Stimulated activated naive B cell treated with anti-CD40 and anti-IgM and Interleukin-4, amounts not matched to agents 10 μg/mL and 1 μg/mL and 100 μg/mL, for 72 hours (primary cell): ENCODE results near the gene PDGFD.

Experiments used
- ATAC-seq, 2 donors: fragments of 150-1000 bp; cut with Tn5 transposase; replicated peaks; 2 replicates each; pipeline ENCODE4 v1.10.0; 2021; ENCODE audit warnings: moderate library complexity in 1 of 2
- DNase-seq: peaks from one replicate; pipeline ENCODE4 v3.0.0; 2021
- H3K27ac Mint-ChIP-seq: one replicate; pipeline ENCODE4 v1.8.0; 2022; ENCODE audit warnings: mild to moderate bottlenecking, mixed read lengths
- H3K27me3 Mint-ChIP-seq, 2 donors: one replicate each; pipeline ENCODE4 v1.8.0; 2022; ENCODE audit warnings: mixed read lengths in 2 of 2
- H3K36me3 Mint-ChIP-seq, 2 donors: one replicate each; pipeline ENCODE4 v1.8.0; 2022; ENCODE audit warnings: mixed read lengths in 2 of 2, mild to moderate bottlenecking in 1 of 2
- H3K4me1 Mint-ChIP-seq, 2 donors: one replicate each; pipeline ENCODE4 v1.8.0; 2022; ENCODE audit warnings: mixed read lengths in 2 of 2, mild to moderate bottlenecking in 1 of 2
- H3K4me3 Mint-ChIP-seq, 2 donors: one replicate each; pipeline ENCODE4 v1.8.0; 2022; ENCODE audit warnings: mild to moderate bottlenecking in 2 of 2, mixed read lengths in 2 of 2, moderate library complexity in 1 of 2
- H3K9me3 Mint-ChIP-seq, 2 donors: one replicate each; pipeline ENCODE4 v1.8.0; 2022; ENCODE audit warnings: mixed read lengths in 2 of 2, mild to moderate bottlenecking in 1 of 2

Gene PDGFD

DNA sequence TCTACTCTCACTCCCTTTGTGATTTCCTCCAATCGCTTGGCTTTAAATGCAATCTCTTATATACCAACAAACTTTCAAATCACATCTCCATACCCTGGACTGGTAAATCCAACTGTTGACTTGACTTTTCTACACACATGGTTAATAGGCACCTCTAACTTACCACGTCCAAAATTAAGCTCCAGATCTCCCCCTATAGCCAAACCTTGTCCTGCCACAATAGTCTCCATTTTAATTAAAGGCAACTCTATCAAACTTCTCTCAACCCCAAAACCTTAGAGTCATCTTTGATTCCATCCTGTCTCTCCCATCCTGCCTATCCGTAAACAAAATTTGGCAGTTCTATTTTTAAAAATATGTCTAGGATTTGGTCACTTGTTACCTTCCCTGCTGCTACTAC lies 269.3 kb downstream of the PDGFD start:
- Mint-ChIP-seq H3K9me3 (peaks cover 7 to 9% of the 10 kb centered on the region in 2 donors), H3K4me3 (no peak overlapping the region), H3K4me1 (peaks cover 18 to 33% of the 10 kb centered on the region in 2 donors), H3K27me3 (peaks cover 6 to 19% of the 10 kb centered on the region in 2 donors), H3K27ac (no peak overlapping the region), H3K36me3 (no peaks in the 10 kb centered on the region)
- no peak for ATAC-seq
- DNase-seq = no peak

DNA sequence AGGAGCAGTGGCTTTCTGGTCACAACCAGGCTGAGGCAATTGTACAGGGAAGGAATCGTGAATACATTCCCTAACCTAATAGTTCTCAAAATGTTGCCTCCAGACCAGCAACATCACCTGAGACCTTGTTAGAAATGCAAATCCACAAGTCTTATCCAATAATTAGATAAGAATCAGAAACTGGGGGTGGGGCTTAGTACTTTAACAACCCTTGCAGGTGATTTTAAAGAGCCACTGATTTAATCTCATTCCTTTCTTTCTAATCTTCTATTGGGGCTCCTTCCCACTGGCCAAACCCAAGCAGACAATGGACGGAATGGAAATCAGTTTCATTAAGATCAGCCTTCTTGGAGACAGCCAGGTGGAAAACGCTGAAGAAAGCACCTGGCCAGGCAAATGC lies 269.9 kb downstream of the PDGFD start:
- Mint-ChIP-seq H3K27ac (no peak overlapping the region), H3K9me3 (peaks cover 7 to 9% of the 10 kb centered on the region in 2 donors), H3K4me3 (no peak overlapping the region), H3K4me1 (peaks cover 15 to 29% of the 10 kb centered on the region in 2 donors), H3K36me3 (no peaks in the 10 kb centered on the region), H3K27me3 (peaks cover 6 to 19% of the 10 kb centered on the region in 2 donors)
- DNase-seq (no peak), ATAC-seq (no peak)

DNA sequence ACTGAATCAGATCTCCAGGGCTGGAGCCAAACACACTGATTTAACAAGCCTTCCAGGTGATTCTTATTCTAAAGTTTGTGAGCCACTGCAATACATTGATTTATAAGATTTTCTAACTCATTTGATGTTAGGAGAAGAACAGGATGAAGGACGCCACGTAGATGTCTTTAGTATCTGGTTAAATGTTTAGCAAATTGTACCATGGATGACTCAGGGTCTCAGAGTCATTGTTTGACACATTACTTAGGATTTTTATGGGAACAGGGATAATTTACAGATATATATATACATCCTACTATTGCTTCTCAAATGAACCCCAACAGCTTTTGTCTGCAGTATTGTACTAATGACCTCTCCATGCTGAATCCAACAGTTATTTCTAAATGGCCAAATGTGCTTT lies 270.6 kb downstream of the PDGFD start:
- ATAC-seq = no peak

DNA sequence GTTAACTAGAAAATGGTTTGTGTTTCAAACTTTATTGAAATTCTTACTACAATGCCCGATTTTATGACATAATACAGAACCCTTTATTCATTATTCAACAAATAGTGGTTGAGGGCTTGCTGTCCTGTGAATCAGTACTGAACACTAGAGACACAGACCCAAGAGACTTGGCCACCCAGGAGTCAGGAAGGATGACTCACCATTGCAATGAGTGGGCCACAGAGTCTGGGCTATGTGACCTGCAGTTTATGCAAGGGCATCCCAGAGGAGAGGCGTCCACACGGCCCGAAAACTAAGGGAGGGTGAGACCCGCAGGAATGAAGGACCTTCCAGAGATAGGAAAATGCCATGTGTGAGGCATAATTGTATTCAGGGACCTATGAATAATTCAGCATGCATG lies 271.3 kb downstream of the PDGFD start:
- no peak overlapping the region for H3K4me3 Mint-ChIP-seq
- no peaks in the 10 kb centered on the region for H3K36me3 Mint-ChIP-seq
- H3K27me3 Mint-ChIP-seq = peaks cover 6 to 19% of the 10 kb centered on the region in 2 donors
- ATAC-seq (no peak), DNase-seq (no peak)
- H3K27ac Mint-ChIP-seq = no peak overlapping the region
- H3K9me3 Mint-ChIP-seq = peaks cover 7 to 9% of the 10 kb centered on the region in 2 donors
- peaks cover 5 to 15% of the 10 kb centered on the region in 2 donors for H3K4me1 Mint-ChIP-seq

More for the DNA sequence above, 270.6 kb downstream of the PDGFD start:
- Mint-ChIP-seq H3K27ac (no peak overlapping the region), H3K27me3 (peaks cover 6 to 19% of the 10 kb centered on the region in 2 donors), H3K4me3 (no peak overlapping the region), H3K4me1 (peaks cover 10 to 22% of the 10 kb centered on the region in 2 donors), H3K36me3 (no peaks in the 10 kb centered on the region), H3K9me3 (peaks cover 7 to 9% of the 10 kb centered on the region in 2 donors)
- no peak for DNase-seq

DNA sequence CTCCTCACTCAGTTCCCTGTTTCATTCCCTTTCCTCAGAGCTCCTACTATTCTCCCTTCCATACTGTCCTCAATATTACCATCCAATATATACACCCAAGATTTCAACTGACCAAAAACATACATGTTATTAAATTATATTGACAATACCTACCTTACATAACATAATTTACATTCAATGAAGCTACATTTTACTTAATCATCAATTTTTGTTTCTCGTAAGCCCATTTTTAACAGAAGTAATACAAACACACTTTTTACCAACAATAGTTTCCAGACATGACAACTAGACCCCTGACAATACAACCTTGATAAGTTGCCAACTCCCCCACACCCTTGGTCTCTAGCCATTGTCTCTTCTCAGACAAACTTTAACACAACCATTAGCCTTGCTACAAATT lies 273.3 kb downstream of the PDGFD start:
- Mint-ChIP-seq H3K27ac (no peak overlapping the region), H3K9me3 (peaks cover 7 to 9% of the 10 kb centered on the region in 2 donors), H3K36me3 (no peaks in the 10 kb centered on the region), H3K4me1 (no peaks in the 10 kb centered on the region), H3K4me3 (no peak overlapping the region), H3K27me3 (peaks cover 6 to 22% of the 10 kb centered on the region in 2 donors)
- ATAC-seq = no peak
- DNase-seq = no peak

DNA sequence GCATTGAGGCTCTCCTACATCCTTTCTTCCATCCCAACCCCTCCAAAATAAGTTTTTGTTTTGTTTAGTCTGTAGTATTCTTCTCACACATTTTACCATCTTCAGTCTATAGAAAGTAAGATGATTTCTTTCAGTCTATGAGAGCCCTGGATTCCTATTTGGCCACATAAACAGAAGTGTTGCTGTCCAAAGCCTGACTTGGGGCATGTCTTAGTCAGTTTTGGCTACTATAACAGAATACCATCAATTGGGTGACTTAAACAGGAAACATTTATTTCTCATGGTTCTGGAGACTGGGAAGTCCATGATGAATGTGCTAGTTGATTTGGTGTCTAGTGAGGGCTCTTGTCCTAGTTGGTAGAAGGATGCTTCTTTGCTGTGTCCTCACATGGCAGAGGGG lies 274.3 kb downstream of the PDGFD start:
- ATAC-seq (no peak), DNase-seq (no peak)
- Mint-ChIP-seq H3K36me3 (no peaks in the 10 kb centered on the region), H3K27ac (no peak overlapping the region), H3K9me3 (peaks cover 7 to 9% of the 10 kb centered on the region in 2 donors), H3K27me3 (peaks cover 2 to 22% of the 10 kb centered on the region in 2 donors), H3K4me3 (no peak overlapping the region), H3K4me1 (no peaks in the 10 kb centered on the region)

DNA sequence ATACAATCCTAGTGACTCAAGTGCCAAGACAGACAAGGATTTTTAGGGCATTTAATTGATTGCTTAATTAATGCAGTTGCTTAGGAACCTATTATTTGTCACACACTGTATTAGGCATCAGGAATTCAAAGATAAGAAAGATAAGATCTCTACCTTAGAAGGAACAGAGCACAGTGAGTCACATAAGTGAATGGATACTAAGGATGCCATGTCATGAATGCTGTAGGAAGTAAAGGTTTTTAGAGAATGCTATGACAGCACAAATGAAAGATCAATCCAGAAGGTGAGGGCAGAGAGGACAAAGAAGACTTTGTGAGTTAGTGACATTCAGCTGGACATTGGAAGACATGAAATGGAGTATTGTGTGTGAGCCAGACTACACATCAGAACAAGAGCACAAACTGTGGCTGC lies 275.4 kb downstream of the PDGFD start:
- H3K4me3 Mint-ChIP-seq = no peak overlapping the region
- peaks cover 0 to 18% of the 10 kb centered on the region in 2 donors for H3K27me3 Mint-ChIP-seq
- ATAC-seq (no peak), DNase-seq (no peak)
- H3K27ac Mint-ChIP-seq = no peak overlapping the region
- H3K36me3 Mint-ChIP-seq = no peaks in the 10 kb centered on the region
- no peaks in the 10 kb centered on the region for H3K4me1 Mint-ChIP-seq
- peaks cover 7 to 9% of the 10 kb centered on the region in 2 donors for H3K9me3 Mint-ChIP-seq

DNA sequence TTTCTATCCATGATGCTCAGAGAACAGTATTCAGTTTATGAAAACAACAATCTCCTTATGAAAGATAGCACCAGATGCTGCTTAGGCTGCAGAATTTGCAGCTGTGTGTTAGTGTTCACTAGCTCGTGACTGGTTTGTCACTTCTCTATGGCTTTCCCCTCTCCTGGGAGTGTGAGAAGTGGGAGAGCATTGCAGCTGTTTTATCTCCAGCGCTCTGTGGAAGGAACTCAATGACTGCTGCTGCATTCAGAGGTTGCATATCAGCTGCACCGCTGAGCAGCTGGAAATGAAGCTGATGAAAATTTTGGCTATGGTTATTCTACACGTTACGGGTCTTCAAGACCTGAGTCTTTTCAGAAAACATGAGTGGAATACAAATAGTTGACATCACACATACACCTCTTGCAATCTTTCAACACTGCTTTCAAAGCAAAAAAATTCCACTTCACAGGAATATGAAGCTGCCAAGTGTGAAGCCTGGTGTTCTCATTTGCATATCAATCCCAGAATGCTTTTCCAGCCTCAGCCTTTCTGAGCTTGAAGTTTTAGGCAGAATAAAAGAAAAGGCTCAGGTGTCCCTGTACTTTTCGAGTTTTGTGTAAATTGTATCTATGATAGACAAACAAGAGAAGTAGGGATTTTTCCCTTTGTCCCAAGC lies 276.8 kb downstream of the PDGFD start:
- no peak overlapping the region for H3K27ac Mint-ChIP-seq
- H3K4me1 Mint-ChIP-seq = no peaks in the 10 kb centered on the region
- H3K36me3 Mint-ChIP-seq = no peaks in the 10 kb centered on the region
- H3K9me3 Mint-ChIP-seq = peaks cover 7 to 9% of the 10 kb centered on the region in 2 donors
- ATAC-seq (peak; percentile 33 to 38), DNase-seq (no peak)
- no peak overlapping the region for H3K4me3 Mint-ChIP-seq
- peaks cover 0 to 13% of the 10 kb centered on the region in 2 donors for H3K27me3 Mint-ChIP-seq

DNA sequence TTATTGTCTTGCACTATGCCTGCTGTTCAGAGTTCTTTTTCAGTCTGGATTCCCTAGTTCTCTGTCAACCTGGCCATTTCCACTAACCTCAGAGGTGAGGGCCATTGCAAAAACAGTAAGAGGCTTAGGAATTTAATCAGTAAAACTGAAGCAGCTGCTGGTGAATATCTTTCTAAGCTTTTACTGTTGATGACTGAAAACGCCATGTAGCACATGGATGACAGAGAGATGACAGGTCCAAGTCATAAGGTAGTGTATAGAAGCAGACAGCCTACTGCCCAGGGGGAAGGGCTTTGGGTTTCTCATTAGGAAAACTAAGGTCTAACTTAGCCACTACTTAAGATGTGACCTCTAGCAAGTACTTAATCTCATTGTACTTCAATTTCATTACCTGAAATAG lies 280.1 kb downstream of the PDGFD start:
- Mint-ChIP-seq H3K4me1 (peaks cover 5 to 7% of the 10 kb centered on the region in 2 donors), H3K27ac (no peak overlapping the region), H3K36me3 (no peaks in the 10 kb centered on the region), H3K9me3 (no peaks in the 10 kb centered on the region), H3K4me3 (no peak overlapping the region), H3K27me3 (peaks cover 0 to 13% of the 10 kb centered on the region in 2 donors)
- DNase-seq = no peak
- no peak for ATAC-seq

DNA sequence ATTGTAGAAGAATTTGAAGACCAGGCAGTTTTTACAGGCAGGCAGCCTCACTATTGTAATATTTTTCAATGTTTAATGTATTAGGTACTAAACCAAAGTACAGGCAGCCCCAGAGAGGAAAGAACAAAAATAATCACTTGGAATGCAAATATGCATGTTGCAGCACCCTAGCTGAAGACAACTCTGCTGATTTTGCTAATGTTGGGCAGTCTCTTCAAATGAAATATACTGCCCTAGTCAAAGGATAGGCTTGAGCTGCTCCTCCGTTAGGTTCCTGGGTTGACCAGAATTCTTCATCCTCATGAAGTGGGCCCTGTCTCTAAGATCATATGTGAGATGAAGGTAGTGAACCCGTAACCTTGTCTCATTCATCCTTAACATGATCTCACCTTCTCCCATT lies 280.7 kb downstream of the PDGFD start:
- H3K36me3 Mint-ChIP-seq = no peaks in the 10 kb centered on the region
- H3K9me3 Mint-ChIP-seq = no peaks in the 10 kb centered on the region
- DNase-seq (no peak), ATAC-seq (no peak)
- peaks cover 5 to 7% of the 10 kb centered on the region in 2 donors for H3K4me1 Mint-ChIP-seq
- peaks cover 0 to 13% of the 10 kb centered on the region in 2 donors for H3K27me3 Mint-ChIP-seq
- H3K27ac Mint-ChIP-seq = no peak overlapping the region
- no peak overlapping the region for H3K4me3 Mint-ChIP-seq

DNA sequence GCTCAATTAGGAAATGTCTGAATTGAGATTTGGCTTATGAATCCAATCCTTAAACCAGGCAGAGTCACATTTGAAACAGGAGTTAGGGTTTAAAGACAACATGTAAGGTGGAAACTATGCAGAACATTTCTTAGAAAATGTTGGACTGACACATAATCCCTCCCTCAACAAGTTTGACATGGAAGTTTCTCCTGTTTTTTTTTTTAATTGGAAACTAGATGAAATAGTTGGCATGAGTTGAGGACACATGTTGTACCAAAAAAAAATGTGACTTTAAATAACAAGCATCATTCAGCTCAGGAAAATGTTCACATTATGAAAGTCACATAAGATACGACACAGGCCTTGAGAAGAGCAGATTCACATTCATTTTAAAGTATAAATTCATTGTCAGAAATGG lies 282.4 kb downstream of the PDGFD start:
- DNase-seq (no peak), ATAC-seq (no peak)
- peaks cover 5 to 7% of the 10 kb centered on the region in 2 donors for H3K4me1 Mint-ChIP-seq
- H3K36me3 Mint-ChIP-seq = no peaks in the 10 kb centered on the region
- no peak overlapping the region for H3K27ac Mint-ChIP-seq
- H3K4me3 Mint-ChIP-seq = no peak overlapping the region
- no peaks in the 10 kb centered on the region for H3K9me3 Mint-ChIP-seq
- H3K27me3 Mint-ChIP-seq = peaks cover 0 to 13% of the 10 kb centered on the region in 2 donors

DNA sequence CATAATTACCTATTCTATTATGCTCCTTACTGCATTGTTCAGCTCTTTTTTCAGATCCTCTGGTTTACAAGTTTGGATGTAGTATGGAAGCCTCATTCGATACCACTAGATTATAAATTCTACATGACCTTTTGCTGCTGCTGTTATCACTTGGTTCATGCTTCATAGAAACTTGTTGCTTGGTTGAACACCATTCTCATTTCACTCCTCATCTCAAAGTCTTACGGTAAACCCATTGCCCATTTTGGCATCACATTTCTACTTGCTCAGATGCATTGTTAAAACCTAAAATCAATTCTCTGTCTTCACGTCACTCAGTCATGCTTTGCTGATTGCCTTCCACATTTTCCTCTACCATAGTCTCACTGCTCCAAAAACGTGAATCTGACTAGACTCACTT lies 283.0 kb downstream of the PDGFD start:
- H3K4me3 Mint-ChIP-seq = no peak overlapping the region

DNA sequence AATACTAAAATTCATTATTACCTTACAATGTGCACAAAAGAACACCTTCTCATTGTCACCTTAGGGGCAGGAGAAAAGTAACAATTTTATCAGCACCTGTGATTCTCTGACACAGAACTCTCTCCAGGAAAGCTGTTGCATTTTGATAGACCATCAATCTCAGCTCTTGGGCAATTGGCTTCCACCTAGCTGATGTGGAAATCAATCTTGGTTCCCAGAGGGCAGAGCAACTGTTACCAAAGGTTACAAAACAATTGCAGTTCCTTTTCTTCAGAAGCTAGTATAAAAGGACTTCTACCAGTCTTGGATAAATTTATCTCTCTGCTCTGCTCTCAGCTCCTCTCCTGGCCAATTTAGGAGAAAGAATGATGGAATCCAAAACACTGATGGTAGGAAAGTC lies 285.3 kb downstream of the PDGFD start:
- peaks cover 11 to 18% of the 10 kb centered on the region in 2 donors for H3K4me1 Mint-ChIP-seq
- H3K36me3 Mint-ChIP-seq = no peaks in the 10 kb centered on the region
- H3K27me3 Mint-ChIP-seq = no peaks in the 10 kb centered on the region
- ATAC-seq (no peak), DNase-seq (no peak)
- H3K9me3 Mint-ChIP-seq = no peaks in the 10 kb centered on the region
- no peak overlapping the region for H3K27ac Mint-ChIP-seq
- no peak overlapping the region for H3K4me3 Mint-ChIP-seq

More for the DNA sequence above, 283.0 kb downstream of the PDGFD start:
- ATAC-seq = no peak
- H3K9me3 Mint-ChIP-seq = no peaks in the 10 kb centered on the region
- DNase-seq = no peak
- no peaks in the 10 kb centered on the region for H3K36me3 Mint-ChIP-seq
- peaks cover 0 to 8% of the 10 kb centered on the region in 2 donors for H3K27me3 Mint-ChIP-seq
- H3K4me1 Mint-ChIP-seq = peaks cover 10 to 12% of the 10 kb centered on the region in 2 donors
- no peak overlapping the region for H3K27ac Mint-ChIP-seq

DNA sequence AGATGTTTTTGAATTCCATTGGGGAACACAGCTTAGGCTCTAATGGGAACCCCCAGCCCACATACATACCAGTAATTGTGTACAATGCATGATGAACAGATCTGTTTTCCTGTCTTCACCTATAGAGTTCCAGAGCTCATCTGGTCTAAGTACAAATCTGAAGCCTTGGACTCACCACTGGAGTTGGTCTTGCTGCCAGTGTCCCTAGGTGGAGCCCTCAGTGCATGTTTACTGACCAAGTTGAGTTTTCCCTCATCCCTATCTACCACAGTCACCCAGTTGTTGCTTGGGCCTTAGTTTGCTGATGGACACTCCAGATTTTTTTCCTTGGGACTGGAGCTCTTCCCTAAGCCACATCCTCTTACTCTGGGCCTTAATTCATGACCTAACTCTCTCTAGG lies 286.7 kb downstream of the PDGFD start:
- Mint-ChIP-seq H3K27me3 (no peaks in the 10 kb centered on the region), H3K9me3 (no peaks in the 10 kb centered on the region), H3K27ac (no peak overlapping the region), H3K36me3 (no peaks in the 10 kb centered on the region), H3K4me3 (no peak overlapping the region), H3K4me1 (peaks cover 11 to 18% of the 10 kb centered on the region in 2 donors)
- ATAC-seq (no peak), DNase-seq (no peak)

DNA sequence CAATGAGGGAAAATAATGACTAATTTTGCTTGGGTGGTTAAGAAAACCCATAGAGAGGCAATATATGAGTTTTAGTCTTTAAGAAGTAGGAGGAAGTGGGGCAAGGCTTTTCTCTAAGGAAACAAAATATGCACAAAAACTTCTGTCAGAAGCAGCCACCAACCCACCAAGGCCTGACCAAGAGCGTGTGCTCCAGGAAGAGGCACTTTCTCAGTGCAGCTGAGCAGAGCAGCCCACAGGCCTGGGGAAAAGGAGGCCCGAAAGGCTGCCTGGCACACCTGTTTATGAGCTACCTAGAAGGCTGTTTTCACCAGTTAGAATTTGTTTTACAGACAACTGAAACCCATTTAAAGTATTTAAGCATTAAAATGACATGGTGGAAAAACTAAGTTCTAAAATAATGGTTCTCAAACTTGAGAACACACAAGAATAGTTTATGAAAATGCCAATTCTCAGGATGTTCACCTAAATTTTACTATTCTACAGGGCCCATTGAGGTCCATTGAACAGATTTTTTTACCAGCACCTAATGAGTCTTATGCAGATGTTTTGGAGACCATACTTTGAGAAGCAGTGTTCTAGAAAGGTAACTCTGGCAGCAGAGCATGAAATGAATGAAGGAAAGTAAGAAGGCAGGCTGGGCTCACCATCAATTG lies 288.0 kb downstream of the PDGFD start:
- ATAC-seq = peak; percentile 94 to 96
- no peak overlapping the region for H3K27ac Mint-ChIP-seq
- H3K36me3 Mint-ChIP-seq = no peaks in the 10 kb centered on the region
- no peak overlapping the region for H3K4me3 Mint-ChIP-seq
- H3K9me3 Mint-ChIP-seq = no peaks in the 10 kb centered on the region
- H3K4me1 Mint-ChIP-seq = peaks cover 8 to 14% of the 10 kb centered on the region in 2 donors
- DNase-seq = peak; percentile 34
- peaks cover 2 to 3% of the 10 kb centered on the region in 2 donors for H3K27me3 Mint-ChIP-seq
